Measurements from ENCODE around the gene TLX1. TPM values are rescaled to one million over a fixed set of nuclear protein-coding genes. Genes with fewer than 3 reads are reported as not detected.

The TLX1 gene
- total and polyA plus RNA-seq, 7 donors, result 0.07 TPM; not detected in 6

DNA sequence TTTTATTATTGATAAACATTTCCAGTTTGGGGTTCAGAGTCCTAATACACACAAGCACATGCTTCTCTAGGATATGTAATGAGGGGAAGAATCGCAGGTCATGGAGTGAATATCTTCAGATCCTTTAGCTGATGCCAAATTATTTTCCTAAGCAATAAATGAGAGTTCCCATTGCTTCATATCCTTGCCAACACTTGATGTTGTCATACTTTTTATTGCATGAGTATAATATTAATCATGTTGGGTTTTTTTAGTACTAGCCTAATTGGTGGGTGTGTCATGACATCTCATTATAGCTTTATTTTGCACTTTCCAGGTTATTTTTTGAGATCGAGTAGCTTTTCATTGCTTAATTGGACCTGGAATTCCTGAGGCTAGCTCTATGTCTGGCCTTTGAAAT, 35.3 kb downstream of the TLX1 start:
- Histone ChIP-seq H3K4me3 (no peak overlapping the region), H3K4me1 (peaks cover 0 to 5% (median 2%) of the 10 kb centered on the region in 4 donors), H3K27me3 (peaks cover 0 to 58% (median 5%) of the 10 kb centered on the region in 3 donors)

DNA sequence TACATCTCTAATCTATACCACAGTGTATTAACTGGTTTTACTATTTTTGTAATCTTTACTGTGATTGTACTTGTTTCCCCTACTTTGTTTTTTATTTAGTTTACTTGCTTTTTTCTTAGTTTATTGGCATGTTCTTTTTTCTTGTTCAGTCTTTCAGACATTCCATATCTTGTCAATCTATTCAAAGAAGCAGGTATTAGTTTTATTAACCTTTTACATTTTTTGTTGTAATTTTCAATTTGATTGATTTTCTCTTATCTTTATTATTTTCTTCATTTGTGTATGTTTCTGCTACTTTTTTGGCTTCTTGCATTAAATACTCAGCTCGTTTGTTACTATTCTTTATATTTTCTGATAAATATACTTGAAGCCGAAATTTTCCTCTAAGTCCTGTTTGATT, 41.6 kb downstream of the TLX1 start:
- Histone ChIP-seq H3K4me1 (no peaks in the 10 kb centered on the region), H3K9me3 (peaks cover 2 to 7% (median 3%) of the 10 kb centered on the region in 4 donors), H3K4me3 (no peak overlapping the region), H3K27ac (no peak overlapping the region), H3K27me3 (peaks cover 0 to 28% (median 0%) of the 10 kb centered on the region in 3 donors), H3K36me3 (no peaks in the 10 kb centered on the region)
- WGBS, 2 donors, result 64 to 78% methylated on average over 2 of the region's 2 CpGs
- intact Hi-C loops (cut with DNase I), result no loop called here
- TF ChIP-seq POLR2AphosphoS5 (IDR thresholded peaks at IDR 0.05), result no peak
- no peak for DNase-seq

More for the DNA sequence above, 35.3 kb downstream of the TLX1 start:
- TF ChIP-seq EP300 (IDR thresholded peaks at IDR 0.05), result no peak
- TF ChIP-seq POLR2A (IDR thresholded peaks at IDR 0.05), result no peak
- TF ChIP-seq POLR2AphosphoS5 (IDR thresholded peaks at IDR 0.05), result no peak
- TF ChIP-seq, protein P1, sequence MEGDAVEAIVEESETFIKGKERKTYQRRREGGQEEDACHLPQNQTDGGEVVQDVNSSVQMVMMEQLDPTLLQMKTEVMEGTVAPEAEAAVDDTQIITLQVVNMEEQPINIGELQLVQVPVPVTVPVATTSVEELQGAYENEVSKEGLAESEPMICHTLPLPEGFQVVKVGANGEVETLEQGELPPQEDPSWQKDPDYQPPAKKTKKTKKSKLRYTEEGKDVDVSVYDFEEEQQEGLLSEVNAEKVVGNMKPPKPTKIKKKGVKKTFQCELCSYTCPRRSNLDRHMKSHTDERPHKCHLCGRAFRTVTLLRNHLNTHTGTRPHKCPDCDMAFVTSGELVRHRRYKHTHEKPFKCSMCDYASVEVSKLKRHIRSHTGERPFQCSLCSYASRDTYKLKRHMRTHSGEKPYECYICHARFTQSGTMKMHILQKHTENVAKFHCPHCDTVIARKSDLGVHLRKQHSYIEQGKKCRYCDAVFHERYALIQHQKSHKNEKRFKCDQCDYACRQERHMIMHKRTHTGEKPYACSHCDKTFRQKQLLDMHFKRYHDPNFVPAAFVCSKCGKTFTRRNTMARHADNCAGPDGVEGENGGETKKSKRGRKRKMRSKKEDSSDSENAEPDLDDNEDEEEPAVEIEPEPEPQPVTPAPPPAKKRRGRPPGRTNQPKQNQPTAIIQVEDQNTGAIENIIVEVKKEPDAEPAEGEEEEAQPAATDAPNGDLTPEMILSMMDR (IDR thresholded peaks at IDR 0.05), result no peak
- Histone ChIP-seq H3K9me3 (no peaks in the 10 kb centered on the region), H3K27ac (no peak overlapping the region), H3K36me3 (no peaks in the 10 kb centered on the region)
- no peak for DNase-seq
- 65 to 88% methylated on average over 2 of the region's 2 CpGs for WGBS, 2 donors
- intact Hi-C loops (cut with DNase I), result no loop called here

DNA sequence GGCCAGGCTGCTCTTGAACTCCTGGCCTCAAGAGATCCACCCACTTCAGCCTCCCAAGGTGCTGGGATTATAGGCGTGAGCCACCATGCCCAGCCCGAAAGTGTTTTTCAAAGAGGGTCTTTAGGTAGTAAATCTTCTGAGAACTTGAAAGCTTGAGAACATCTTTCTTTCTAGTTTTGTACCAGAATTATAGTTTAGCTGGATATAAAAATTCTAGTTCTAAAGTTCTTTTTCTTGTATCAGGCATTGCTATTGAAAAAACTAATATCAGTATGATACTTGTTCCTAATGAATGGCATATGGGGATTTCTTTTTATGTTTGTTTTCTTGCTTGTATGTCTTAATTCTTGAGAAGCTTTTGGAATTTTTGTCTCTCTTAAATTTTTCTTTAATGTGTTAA, 43.2 kb downstream of the TLX1 start:
- no peaks in the 10 kb centered on the region for H3K4me1 ChIP-seq
- TF ChIP-seq POLR2AphosphoS5 (IDR thresholded peaks at IDR 0.05) (no peak), POLR2A (IDR thresholded peaks at IDR 0.05) (no peak), EP300 (IDR thresholded peaks at IDR 0.05) (no peak)
- TF ChIP-seq, protein P1 (IDR thresholded peaks at IDR 0.05), result no peak
- H3K4me3 ChIP-seq, result no peak overlapping the region
- H3K27me3 ChIP-seq, result peaks cover 0 to 26% (median 0%) of the 10 kb centered on the region in 3 donors
- intact Hi-C loops (cut with DNase I), result no loop called here
- H3K9me3 ChIP-seq, result peaks cover 2 to 7% (median 3%) of the 10 kb centered on the region in 4 donors
- no peak overlapping the region for H3K27ac ChIP-seq
- 94 to 96% methylated on average over 2 of the region's 2 CpGs for WGBS, 2 donors
- DNase-seq, result no peak
- no peaks in the 10 kb centered on the region for H3K36me3 ChIP-seq

DNA sequence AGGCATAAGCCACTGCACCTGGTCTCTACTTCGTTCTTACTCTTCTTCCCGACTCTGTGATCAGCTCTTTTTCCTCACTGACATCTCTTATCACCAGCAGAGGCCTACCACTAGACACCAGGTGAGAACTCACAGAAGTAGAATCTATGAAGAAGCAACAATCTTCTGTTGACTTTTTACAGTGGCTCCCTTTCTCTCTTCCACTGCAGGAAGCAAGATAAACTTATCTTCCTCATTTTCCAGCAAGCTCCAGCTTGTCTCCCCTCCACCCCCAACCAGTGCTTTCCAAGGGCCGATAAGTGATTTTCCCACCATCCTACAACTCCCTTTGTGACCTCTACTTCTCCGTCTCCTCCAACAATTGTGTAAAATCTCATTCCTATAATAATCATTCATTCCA, 45.5 kb downstream of the TLX1 start:
- Histone ChIP-seq H3K4me1 (no peaks in the 10 kb centered on the region), H3K27ac (no peak overlapping the region), H3K4me3 (no peak overlapping the region), H3K36me3 (no peaks in the 10 kb centered on the region), H3K9me3 (peaks cover 2 to 7% (median 3%) of the 10 kb centered on the region in 4 donors), H3K27me3 (peaks cover 0 to 13% (median 9%) of the 10 kb centered on the region in 3 donors)
- intact Hi-C loops (cut with DNase I), result no loop called here
- DNase-seq, result no peak
- WGBS, 2 donors, result 62 to 80% methylated on average over 4 of the region's 4 CpGs
- TF ChIP-seq POLR2AphosphoS5 (IDR thresholded peaks at IDR 0.05) (no peak), POLR2A (IDR thresholded peaks at IDR 0.05) (no peak), EP300 (IDR thresholded peaks at IDR 0.05) (no peak)
- TF ChIP-seq, protein P1 (IDR thresholded peaks at IDR 0.05), result no peak

DNA sequence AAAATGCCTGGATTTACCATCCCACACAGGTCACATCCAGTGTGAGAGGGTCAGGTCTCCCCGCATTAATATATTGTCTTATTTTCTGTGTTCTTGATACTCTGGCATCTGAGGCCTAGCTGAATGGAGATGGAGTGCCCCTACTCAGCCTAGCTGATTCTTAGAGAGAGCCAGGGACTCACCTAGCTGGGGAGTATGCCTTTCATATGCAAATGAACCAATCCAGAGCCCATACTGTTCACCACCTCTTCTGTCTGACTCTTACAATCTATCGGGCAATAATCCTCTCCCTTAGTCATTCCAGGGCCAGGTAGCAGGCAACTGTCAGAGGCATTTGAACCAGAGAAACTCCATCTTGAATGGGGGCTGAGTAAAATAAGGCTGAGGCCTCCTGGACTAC, 51.8 kb downstream of the TLX1 start:
- Histone ChIP-seq H3K9me3 (no peaks in the 10 kb centered on the region), H3K27ac (no peak overlapping the region), H3K4me3 (no peak overlapping the region), H3K36me3 (no peaks in the 10 kb centered on the region), H3K4me1 (no peaks in the 10 kb centered on the region), H3K27me3 (peaks cover 0 to 13% (median 9%) of the 10 kb centered on the region in 3 donors)
- intact Hi-C loops (cut with DNase I), result no loop called here
- DNase-seq, result no peak
- TF ChIP-seq EP300 (IDR thresholded peaks at IDR 0.05) (no peak), POLR2AphosphoS5 (IDR thresholded peaks at IDR 0.05) (no peak), POLR2A (IDR thresholded peaks at IDR 0.05) (no peak)
- TF ChIP-seq, protein P1 (IDR thresholded peaks at IDR 0.05), result no peak
- 74 to 82% methylated on average over 2 of the region's 2 CpGs for WGBS, 2 donors
